Skin epidermis (tissue), 12 donors: ENCODE data around the gene SRSF5.

Experiments
- H3K27ac ChIP-seq, 21 experiments: fragments of 200-600 bp; sonication (generic) in 11 of 21; one replicate each; pipeline ENCODE4 v1.5.0; 2020; ENCODE audit warnings: mild to moderate bottlenecking in 3 of 21, inconsistent platforms in 2 of 21, moderate library complexity in 2 of 21
- H3K4me3 ChIP-seq, 7 experiments: fragments of 200-600 bp; sonication (generic) in 2 of 7; one replicate each; pipeline ENCODE4 v1.5.0; 2020; ENCODE audit warnings: inconsistent platforms in 2 of 7, mild to moderate bottlenecking in 2 of 7, moderate library complexity in 1 of 7

The SRSF5 gene

GRCh38 chr14:69768873-69769272, 1.9 kb downstream of the SRSF5 start:
- Histone ChIP-seq H3K27ac (peak overlapping the region in 2 of 21 experiments; percentile 98 to 100), H3K4me3 (peak overlapping the region; percentile 76 to 98 (median 94))

GRCh38 chr14:69769623-69770022, 2.7 kb downstream of the SRSF5 start:
- H3K4me3 ChIP-seq, result peak overlapping the region in 1 of 7 experiments; percentile 4
- no peak overlapping the region for H3K27ac ChIP-seq

DNA sequence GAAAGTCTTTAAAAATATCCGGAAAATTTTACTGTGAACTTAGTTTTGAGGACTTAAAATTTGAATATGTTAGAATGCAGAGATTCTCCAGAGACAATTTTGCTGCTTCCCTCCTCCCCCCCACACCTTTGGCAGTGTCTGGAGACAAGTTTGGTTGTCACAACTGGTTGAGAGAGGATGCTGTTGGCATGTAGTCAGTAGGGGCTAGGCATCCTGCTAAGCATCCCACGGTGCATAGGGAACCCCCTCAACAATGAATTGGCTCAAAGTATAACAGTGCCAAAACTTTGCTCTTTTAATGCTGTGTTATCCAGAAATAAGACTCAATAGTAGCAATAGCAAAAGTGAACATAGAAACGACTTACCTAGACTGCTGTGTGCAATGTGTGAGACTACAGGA, 3.6 kb downstream of the SRSF5 start:
- Histone ChIP-seq H3K4me3 (no peak overlapping the region), H3K27ac (no peak overlapping the region)

GRCh38 chr14:69771136-69771535, 4.2 kb downstream of the SRSF5 start:
- Histone ChIP-seq H3K27ac (no peak overlapping the region), H3K4me3 (no peak overlapping the region)

DNA sequence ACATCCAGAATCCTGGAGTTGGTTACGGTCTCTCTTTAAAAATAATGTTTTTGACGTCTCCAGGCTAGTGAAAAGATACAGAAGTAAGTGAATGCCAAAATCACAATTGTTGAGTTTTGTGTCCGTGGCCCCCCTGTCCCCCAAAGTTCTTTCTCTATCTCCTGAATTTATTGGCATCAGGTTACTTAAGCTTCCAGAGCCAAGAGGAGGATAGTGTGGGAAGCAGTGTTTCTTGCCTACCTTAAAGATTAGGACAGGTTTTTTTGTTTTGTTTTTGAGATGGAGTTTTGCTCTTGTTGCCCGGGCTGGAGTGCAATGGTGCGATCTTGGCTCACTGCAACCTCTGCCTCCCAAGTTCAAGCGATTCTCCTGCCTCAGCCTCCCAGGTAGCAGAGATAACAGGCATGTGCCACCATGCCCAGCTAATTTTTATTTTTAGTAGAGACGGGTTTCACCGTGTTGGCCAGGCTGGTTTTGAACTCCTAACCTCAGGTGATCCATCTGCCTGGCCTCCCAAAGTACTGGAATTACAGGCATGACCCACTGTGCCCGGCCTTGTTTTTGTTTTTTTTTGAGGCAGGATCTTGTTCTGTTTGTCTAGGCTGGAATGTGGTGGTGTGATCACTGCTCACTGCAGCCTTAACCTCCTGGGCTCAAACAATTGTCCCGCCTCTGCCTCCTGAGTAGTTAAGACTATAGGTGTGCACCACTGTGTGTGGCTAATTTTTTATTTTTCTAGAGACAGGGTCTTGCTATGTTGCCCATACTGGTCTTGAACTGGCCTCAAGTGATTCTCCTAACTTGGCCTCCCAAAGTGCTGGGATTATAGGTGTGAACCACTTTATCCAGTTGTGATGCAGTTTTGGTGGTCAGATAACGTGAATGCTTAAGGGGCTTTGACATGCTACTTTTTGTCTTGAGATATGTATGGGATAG, 5.4 kb downstream of the SRSF5 start:
- no peak overlapping the region for H3K4me3 ChIP-seq
- no peak overlapping the region for H3K27ac ChIP-seq

DNA sequence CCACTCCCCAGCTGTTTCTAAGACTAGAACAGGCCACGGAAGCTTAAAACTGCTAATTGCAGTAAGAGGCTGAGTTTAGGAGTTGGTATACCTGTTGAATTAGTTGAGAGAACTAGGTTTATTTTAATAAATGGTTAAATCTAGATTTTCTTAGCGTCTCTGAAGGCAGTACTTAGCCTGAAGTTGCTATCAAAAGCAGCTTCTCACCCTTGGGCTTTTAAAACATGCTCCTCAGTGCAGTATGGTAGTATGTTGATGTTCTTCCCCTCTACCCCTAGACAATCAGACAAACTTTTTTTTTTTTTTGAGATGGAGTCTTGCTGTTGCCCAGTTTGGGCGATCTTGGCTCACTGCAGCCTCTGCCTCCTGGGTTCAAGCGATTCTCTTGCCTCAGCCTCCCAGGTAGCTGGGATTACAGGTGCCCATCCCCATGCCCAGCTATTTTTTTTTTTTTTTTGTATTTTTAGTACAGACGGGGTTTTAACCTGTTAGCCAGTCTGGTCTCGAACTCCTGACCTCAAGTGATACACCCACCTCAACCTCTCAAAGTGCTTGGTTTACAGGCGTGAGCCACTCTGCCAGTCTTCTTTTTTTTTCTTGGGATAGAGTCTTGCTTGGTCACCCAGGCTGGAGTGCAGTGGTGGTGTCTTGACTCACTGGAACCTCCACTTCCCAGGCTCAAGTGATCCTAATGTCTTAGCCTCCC, 6.8 kb downstream of the SRSF5 start:
- Histone ChIP-seq H3K27ac (no peak overlapping the region), H3K4me3 (no peak overlapping the region)

GRCh38 chr14:69775012-69775411, 8.1 kb downstream of the SRSF5 start:
- Histone ChIP-seq H3K27ac (no peak overlapping the region), H3K4me3 (no peak overlapping the region)

DNA sequence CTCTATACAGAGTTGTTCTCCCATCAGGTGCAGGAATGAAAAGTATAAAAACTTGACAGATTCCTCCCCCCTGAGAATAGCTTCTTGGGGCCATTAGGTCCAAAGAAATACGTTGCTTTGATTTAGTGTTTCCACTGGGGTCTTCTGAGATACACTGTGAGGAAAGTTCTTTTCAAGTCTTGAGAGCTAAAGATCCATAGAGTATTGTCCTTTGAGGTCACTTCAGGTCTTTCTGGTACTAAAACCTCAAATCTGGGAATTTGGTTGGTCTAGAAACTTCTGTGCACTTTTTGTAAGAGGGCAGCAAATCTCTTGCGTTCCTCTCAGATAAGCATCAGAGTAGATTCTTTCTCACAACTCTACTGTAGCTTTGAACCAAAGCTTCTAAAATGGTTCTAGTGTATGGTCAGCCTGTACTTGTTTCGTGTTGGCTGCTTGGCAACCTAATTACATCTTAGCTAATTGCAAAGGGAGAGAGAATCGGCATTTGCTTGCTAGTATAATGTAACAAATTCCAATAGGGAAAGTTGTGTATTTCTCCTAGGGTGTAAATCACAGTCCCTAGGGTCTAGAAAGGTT, 10.0 kb downstream of the SRSF5 start:
- no peak overlapping the region for H3K27ac ChIP-seq
- H3K4me3 ChIP-seq, result no peak overlapping the region

GRCh38 chr14:69779088-69779487, 12.1 kb downstream of the SRSF5 start:
- H3K27ac ChIP-seq, result no peak overlapping the region
- H3K4me3 ChIP-seq, result no peak overlapping the region

GRCh38 chr14:69780092-69780491, 13.2 kb downstream of the SRSF5 start:
- Histone ChIP-seq H3K4me3 (no peak overlapping the region), H3K27ac (no peak overlapping the region)

DNA sequence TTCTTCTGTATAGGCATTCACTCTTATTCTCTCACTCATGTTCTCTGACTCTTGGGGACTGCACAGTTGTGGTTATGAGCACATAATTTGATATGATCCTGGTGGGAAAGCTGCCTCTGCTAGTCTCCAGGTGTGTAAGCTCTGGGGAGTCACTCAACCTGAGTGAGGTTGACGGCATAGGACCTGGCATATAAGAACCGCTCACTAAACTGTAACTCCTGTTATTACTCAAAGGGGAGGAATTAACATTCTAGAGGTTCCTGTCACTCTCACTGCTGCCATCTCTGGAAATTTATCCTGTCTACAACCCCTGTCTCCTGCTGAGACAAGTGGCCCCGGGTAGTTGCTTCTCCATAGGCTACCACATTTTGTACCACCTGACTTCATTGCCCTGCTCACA, 14.0 kb downstream of the SRSF5 start:
- H3K27ac ChIP-seq, result no peak overlapping the region
- no peak overlapping the region for H3K4me3 ChIP-seq

DNA sequence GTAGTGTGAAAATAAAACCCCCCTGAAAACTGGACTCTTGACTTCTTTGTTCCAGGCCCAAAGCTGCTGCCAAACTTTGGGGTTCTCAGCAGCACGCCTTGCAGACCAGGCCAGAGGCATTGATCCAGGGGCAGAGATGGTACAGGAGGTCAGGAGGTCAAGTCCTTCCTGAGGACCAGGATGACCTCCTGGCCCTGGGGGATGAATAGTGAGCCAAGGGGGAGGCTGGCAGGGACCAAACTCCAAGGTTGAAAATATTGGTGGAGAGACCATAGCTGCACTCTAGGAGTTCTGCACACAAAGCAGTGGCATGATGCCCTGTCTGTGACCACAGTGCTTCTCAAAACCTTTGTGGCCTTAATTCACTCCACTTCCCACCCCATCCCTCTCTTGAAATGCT, 18.0 kb downstream of the SRSF5 start:
- H3K4me3 ChIP-seq, result no peak overlapping the region
- H3K27ac ChIP-seq, result no peak overlapping the region

GRCh38 chr14:69786603-69787002, 19.7 kb downstream of the SRSF5 start:
- H3K27ac ChIP-seq, result no peak overlapping the region
- no peak overlapping the region for H3K4me3 ChIP-seq

GRCh38 chr14:69789118-69789640, 22.2 kb downstream of the SRSF5 start:
- Histone ChIP-seq H3K4me3 (no peak overlapping the region), H3K27ac (no peak overlapping the region)

GRCh38 chr14:69792887-69793421, 26.0 kb downstream of the SRSF5 start:
- H3K4me3 ChIP-seq, result no peak overlapping the region
- no peak overlapping the region for H3K27ac ChIP-seq

DNA sequence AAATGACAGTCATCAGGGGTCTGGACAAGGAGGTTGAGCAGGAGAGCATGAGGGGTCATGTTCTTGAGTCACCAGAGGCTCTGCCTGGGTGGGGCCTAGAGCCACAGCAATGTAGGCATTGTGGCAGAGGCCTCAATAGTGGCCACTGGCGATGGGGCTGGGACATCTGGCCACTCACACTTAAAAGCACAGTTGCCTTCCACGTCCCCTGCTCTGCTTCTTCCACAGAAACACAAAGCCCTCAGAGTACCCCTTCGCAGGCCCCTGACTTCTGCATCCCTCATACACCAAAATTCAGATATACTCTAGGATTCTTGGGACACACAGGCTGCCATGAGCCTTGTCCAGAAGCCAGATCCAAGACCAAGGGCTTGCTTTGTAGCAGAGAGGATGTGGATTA, 27.8 kb downstream of the SRSF5 start:
- Histone ChIP-seq H3K4me3 (no peak overlapping the region), H3K27ac (no peak overlapping the region)

DNA sequence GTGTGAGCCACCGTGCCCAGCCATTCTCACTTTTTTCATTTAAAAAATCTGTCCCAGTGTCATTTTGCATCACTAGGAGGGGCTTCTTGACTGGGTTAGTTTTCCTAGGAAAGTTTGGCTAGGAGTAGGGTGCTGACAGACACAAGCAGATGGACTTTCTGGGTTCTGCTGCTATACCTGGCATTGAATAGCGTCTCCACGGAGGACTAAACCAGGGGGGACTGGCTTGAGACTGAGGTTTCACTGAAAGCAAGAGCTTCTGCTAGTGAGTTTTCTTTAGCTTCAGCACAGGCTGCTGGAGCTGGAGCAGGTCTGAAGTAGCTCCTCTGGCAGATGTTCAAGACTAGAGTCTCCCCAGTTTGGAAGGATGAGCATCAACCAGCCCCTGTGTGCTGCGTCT, 28.7 kb downstream of the SRSF5 start:
- H3K4me3 ChIP-seq, result no peak overlapping the region

DNA sequence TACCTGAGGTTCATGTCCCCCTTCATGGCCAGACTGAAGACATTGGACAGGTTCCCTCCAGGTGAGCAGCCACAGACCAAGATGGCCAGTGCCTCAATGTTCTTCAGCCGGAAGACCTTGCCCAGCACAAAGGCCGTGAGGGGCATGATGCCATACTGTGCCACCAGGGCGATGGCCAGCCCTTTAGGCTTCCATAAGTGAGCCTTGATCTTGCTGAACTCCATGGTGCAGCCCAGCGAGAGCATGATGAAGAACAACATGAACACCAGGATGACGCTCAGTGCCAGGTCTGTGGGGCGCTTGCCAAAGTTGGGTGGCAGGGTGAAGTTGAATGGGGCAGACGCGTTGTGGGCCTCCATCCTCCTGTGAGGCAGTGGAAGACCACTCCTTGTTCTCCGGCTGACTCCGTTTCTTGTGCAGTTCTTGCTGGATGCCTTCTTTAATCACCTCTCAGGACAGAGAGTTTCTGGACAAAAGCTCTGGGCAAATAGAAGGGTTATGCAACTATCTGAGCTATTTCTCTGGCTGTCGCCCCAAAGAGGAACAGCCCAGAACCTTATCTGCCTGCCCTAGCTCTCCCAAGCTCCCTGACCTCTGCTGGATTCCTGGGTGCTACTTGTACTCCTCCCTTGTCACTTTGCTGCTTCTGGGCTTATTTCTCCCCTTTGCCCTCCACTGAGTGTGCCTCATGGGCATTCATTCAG, 30.0 kb downstream of the SRSF5 start, which contains the start of gene SLC10A1:
Gene SLC10A1, minus strand, starts transcription at position 445 of the 704 bp plus-strand sequence. Its CDS starts 86 bp downstream, at position 359.
- Histone ChIP-seq H3K27ac (no peak within 1 kb of the TSS), H3K4me3 (no peak within 1 kb of the TSS)

More for the DNA sequence above, 28.7 kb downstream of the SRSF5 start:
- no peak overlapping the region for H3K27ac ChIP-seq

DNA sequence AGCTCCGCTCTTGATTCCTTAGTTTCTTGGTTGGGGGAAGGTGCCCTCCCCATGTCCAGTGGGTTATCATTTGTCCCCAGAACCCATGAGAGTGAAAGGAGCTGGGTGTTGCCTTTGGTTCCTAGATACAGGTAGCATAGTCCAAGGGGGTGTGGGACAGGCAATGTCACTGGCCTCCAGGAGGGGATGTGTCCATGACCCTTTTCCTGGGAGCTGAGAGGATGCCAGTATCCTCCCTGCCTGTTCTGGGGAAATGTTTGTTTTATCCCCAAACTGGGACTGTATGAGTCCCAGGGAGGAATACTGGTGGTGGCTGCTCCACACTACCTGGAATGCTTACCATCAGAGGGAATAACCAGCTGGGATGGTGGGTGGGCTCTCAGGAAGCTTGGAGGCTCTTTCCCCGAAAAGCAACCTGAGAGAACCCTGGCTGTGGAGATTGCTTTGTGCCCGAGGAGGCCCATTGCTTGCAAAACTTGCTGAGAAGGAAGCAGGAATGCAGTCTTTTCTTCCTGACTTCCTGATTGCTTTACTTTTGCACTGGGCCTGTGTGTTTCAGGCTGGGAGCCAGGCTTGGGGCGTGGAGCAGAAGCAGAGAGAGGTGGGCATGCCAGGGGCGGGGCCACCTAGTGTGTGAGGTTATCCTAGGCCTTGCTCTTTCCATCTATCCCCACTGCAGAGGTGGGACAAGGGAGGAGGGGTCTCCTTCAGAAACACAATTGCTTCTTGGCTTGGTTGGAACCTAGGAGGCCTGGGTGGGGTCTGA, 30.8 kb downstream of the SRSF5 start:
- Histone ChIP-seq H3K27ac (no peak overlapping the region), H3K4me3 (no peak overlapping the region)
